ENCODE results near the gene AGO1.

GRCh38 chr1:35847935-35848565 lies 35.0 kb upstream of the AGO1 start:
- TF ChIP-seq CTCF (IDR thresholded peaks at IDR 0.05), result no peak
- TF ChIP-seq POLR2A (IDR thresholded peaks at IDR 0.05), result no peak
